Caco-2 (cell line): ENCODE data around the gene C3orf62. TPM values are rescaled to one million over a fixed set of nuclear protein-coding genes. Genes with fewer than 3 reads are reported as not detected.

Experiments
- BruUV-seq: library from RNA; stranded (reverse); fragments of 400-500 nt; replicated peaks from 2 replicates; lab custom pipeline; 2021; lab: Mats Ljungman, UMichigan
- CTCF ChIA-PET: fragments of 300-600 bp; sonication (Branson Sonifier 250); formaldehyde crosslinking; loops from one replicate; lab custom pipeline; 2022; ENCODE audit warnings: antibody characterized with exemption; lab: Charles Lee
- POLR2A ChIA-PET: fragments of 300-600 bp; sonication (Branson Sonifier 250); formaldehyde crosslinking; loops from one replicate; lab custom pipeline; 2022; ENCODE audit warnings: antibody characterized with exemption; lab: Charles Lee
- DNase-seq, 2 experiments: peaks; one replicate each; pipeline versions ENCODE4 v3.0.0 to v3.0.0-alpha.2; 2020 to 2022
- H3K27me3 ChIP-seq: replicated peaks from 2 replicates; pipeline ENCODE4 v1.6.0; 2011; ENCODE audit warnings: low read length; ENCODE audit not compliant: control insufficient read depth, insufficient read depth
- H3K36me3 ChIP-seq: 2 replicates; pipeline ENCODE4 v1.5.1; 2011; ENCODE audit warnings: low read length; ENCODE audit not compliant: control insufficient read depth, insufficient read depth
- H3K4me1 ChIP-seq: fragments of 250-450 bp; sonication (Bioruptor Pico); 2 replicates; pipeline ENCODE4 v1.5.1; 2020; ENCODE audit warnings: mild to moderate bottlenecking
- H3K4me3 ChIP-seq: 2 replicates; pipeline ENCODE4 v1.5.1; 2011; ENCODE audit warnings: low read depth, mild to moderate bottlenecking, control low read depth, low read length
- H3K9me3 ChIP-seq: fragments of 250-450 bp; sonication (Bioruptor Pico); 2 replicates; pipeline ENCODE4 v1.5.1; 2020; ENCODE audit warnings: mild to moderate bottlenecking, moderate library complexity
- H3K27ac Mint-ChIP-seq: one replicate; pipeline ENCODE4 v1.8.0; 2022; ENCODE audit warnings: mixed read lengths; ENCODE audit not compliant: unreplicated experiment
- H3K27me3 Mint-ChIP-seq: one replicate; pipeline ENCODE4 v1.8.0; 2022; ENCODE audit warnings: mixed read lengths; ENCODE audit not compliant: insufficient read depth, unreplicated experiment
- H3K36me3 Mint-ChIP-seq: one replicate; pipeline ENCODE4 v1.8.0; 2022; ENCODE audit warnings: mild to moderate bottlenecking, mixed read lengths; ENCODE audit not compliant: insufficient read depth, unreplicated experiment
- H3K4me1 Mint-ChIP-seq: one replicate; pipeline ENCODE4 v1.8.0; 2022; ENCODE audit warnings: low read depth, mixed read lengths; ENCODE audit not compliant: unreplicated experiment
- H3K4me3 Mint-ChIP-seq: one replicate; pipeline ENCODE4 v1.8.0; 2022; ENCODE audit warnings: mild to moderate bottlenecking, moderate library complexity, mixed read lengths; ENCODE audit not compliant: unreplicated experiment
- H3K9me3 Mint-ChIP-seq: one replicate; pipeline ENCODE4 v1.8.0; 2022; ENCODE audit warnings: mixed read lengths; ENCODE audit not compliant: unreplicated experiment
- intact Hi-C: fragments of 100-400 bp; cut with micrococcal nuclease; formaldehyde crosslinking; loops from one replicate; pipeline ENCODE4 v1.10.0; 2022; ENCODE audit not compliant: unreplicated experiment
- total RNA-seq: library from RNA; stranded (reverse); gene quantifications from 2 replicates; pipeline ENCODE4 v1.2.3, GENCODE V29; 2022
- TF ChIP-seq, protein P1 (sequence below), 2 experiments: fragments of 200-600 bp in 1 of 2; IDR thresholded peaks; 1 replicate in 1 of 2; 2 replicates in 1 of 2; pipeline versions ENCODE4 v1.5.1 to v1.8.0; 2011 to 2022; ENCODE audit warnings: antibody characterized with exemption in 1 of 2, control low read depth in 1 of 2, inconsistent platforms in 1 of 2, low read depth in 1 of 2, low read length in 1 of 2, mild to moderate bottlenecking in 1 of 2, moderate library complexity in 1 of 2; ENCODE audit not compliant: insufficient read depth in 1 of 2, severe bottlenecking in 1 of 2, unreplicated experiment in 1 of 2

Gene C3orf62
- total RNA-seq, 1 experiment from 2014 or later, result 6.5 TPM

DNA sequence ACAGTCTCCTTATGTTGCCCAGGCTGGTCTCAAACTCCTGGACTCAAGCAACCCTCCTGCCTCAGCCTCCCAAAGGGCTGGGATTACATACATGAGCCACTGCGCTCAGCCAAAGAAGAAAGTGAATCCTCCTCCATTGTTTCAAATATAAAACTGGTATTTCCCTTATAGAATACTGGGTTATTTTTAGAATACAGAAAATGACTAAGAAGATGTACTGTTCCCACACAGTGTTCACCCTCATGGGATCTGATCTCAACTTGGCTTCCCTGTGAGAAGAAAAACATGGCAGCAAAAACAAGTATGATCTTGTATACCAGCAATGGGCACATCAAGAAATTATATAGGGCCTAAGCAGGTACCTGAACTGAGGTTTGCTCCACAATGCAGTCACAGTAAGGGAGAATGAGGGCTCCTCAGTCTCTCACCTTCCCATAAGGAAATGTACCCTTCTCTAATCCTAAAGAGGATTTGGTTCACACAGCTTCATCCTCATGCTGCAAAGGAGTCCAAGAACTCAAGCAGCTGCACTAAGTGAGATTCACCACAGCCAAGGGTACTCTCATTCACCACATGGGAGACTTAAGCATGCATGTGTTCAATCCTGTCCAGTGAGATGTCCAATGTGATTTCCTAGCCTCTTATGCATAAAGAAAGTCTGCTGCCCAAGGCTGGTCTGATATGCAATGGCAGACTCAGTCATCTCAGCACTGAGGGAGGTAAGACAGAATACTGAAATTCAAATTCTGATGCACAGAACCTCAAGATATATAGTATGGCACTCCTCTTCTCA lies 37.1 kb upstream of the C3orf62 start:
- ChIA-PET POLR2A (no interaction called here), CTCF (no interaction called here)
- Mint-ChIP-seq H3K4me1 (no peaks in the 10 kb centered on the region), H3K4me3 (no peak overlapping the region), H3K27me3 (no peaks in the 10 kb centered on the region), H3K36me3 (peaks cover 28% of the 10 kb centered on the region), H3K9me3 (no peaks in the 10 kb centered on the region), H3K27ac (no peak overlapping the region)
- no peak for DNase-seq
- intact Hi-C loops, result no loop called here
- Histone ChIP-seq H3K4me3 (no peak overlapping the region), H3K4me1 (no peaks in the 10 kb centered on the region), H3K36me3 (peaks cover 2% of the 10 kb centered on the region), H3K9me3 (no peaks in the 10 kb centered on the region), H3K27me3 (no peaks in the 10 kb centered on the region)
- TF ChIP-seq, protein P1, sequence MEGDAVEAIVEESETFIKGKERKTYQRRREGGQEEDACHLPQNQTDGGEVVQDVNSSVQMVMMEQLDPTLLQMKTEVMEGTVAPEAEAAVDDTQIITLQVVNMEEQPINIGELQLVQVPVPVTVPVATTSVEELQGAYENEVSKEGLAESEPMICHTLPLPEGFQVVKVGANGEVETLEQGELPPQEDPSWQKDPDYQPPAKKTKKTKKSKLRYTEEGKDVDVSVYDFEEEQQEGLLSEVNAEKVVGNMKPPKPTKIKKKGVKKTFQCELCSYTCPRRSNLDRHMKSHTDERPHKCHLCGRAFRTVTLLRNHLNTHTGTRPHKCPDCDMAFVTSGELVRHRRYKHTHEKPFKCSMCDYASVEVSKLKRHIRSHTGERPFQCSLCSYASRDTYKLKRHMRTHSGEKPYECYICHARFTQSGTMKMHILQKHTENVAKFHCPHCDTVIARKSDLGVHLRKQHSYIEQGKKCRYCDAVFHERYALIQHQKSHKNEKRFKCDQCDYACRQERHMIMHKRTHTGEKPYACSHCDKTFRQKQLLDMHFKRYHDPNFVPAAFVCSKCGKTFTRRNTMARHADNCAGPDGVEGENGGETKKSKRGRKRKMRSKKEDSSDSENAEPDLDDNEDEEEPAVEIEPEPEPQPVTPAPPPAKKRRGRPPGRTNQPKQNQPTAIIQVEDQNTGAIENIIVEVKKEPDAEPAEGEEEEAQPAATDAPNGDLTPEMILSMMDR (IDR thresholded peaks at IDR 0.05; ENCODE audit: insufficient read depth in 1 of 2, low read depth in 1 of 2, low read length in 1 of 2, severe bottlenecking in 1 of 2, unreplicated experiment in 1 of 2), result no peak
- BruUV-seq, result no TSS peak

DNA sequence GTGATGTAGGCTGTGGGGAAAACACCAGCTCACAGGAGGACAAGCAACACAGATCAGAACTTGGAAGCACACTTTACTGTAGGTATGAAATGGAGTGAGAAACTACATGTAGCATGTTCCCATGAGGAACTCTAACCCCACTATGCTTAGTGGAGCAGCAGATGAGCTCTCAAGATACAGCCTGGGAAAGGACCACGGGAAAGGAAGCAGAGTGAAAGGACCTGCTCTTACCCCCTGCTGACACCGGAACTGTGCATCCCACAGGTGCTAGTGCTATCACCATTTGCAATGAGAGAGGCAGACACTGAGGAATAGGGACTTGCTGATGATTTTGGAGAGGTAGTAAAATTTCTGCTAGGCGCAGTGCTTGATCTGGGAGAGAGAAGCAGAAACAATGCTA lies 34.3 kb upstream of the C3orf62 start:
- no peak overlapping the region for H3K27ac Mint-ChIP-seq

DNA sequence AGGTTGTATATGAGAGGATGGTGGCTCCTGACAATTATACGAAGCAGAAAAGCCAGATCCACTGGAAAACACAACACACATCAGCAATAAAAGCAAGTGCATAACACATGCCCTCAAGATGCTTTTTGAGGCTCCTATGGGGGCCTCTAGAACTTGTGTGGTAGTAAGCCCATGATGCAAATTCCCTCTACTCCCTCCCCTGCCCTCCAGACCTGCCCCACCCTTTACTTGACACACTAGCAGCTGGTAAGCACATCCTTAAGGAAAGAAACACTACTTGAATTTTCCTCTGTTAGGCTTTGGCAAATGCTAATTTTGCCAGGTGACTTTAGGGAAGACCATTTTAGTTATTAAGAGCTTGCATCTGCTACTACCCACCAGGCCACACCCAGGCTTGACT lies 33.6 kb upstream of the C3orf62 start:
- no peaks in the 10 kb centered on the region for H3K9me3 Mint-ChIP-seq
- peaks cover 38% of the 10 kb centered on the region for H3K36me3 Mint-ChIP-seq
- no peaks in the 10 kb centered on the region for H3K27me3 Mint-ChIP-seq
- H3K36me3 ChIP-seq, result peaks cover 1% of the 10 kb centered on the region; the same call in 1 of the 2 replicates
- H3K9me3 ChIP-seq, result no peaks in the 10 kb centered on the region
- BruUV-seq, result no TSS peak
- no peak overlapping the region for H3K4me3 ChIP-seq
- no peak for DNase-seq
- POLR2A ChIA-PET, result no interaction called here
- no peaks in the 10 kb centered on the region for H3K4me1 Mint-ChIP-seq
- H3K4me1 ChIP-seq, result no peaks in the 10 kb centered on the region
- no peak overlapping the region for H3K27ac Mint-ChIP-seq
- no peak overlapping the region for H3K4me3 Mint-ChIP-seq
- TF ChIP-seq, protein P1 (IDR thresholded peaks at IDR 0.05; ENCODE audit: insufficient read depth in 1 of 2, low read depth in 1 of 2, low read length in 1 of 2, severe bottlenecking in 1 of 2, unreplicated experiment in 1 of 2), result no peak
- CTCF ChIA-PET, result interaction anchor here (0.6 kb wide), 1 partner anchor 125 kb away, joined by 5 read pairs; no protein-coding TSS in a partner anchor
- intact Hi-C loops, result no loop called here
- no peaks in the 10 kb centered on the region for H3K27me3 ChIP-seq

More for the DNA sequence above, 34.3 kb upstream of the C3orf62 start:
- Histone ChIP-seq H3K27me3 (no peaks in the 10 kb centered on the region), H3K9me3 (no peaks in the 10 kb centered on the region), H3K4me1 (no peaks in the 10 kb centered on the region), H3K4me3 (no peak overlapping the region), H3K36me3 (peaks cover 1% of the 10 kb centered on the region; the same call in 1 of the 2 replicates)
- ChIA-PET POLR2A (no interaction called here), CTCF (interaction anchor here (0.6 kb wide), 2 partner anchors 125 to 166 kb away, joined by 5 read pairs; no protein-coding TSS in a partner anchor)
- H3K4me1 Mint-ChIP-seq, result no peaks in the 10 kb centered on the region
- no peaks in the 10 kb centered on the region for H3K9me3 Mint-ChIP-seq
- no TSS peak for BruUV-seq
- no peak for DNase-seq
- TF ChIP-seq, protein P1 (IDR thresholded peaks at IDR 0.05; ENCODE audit: insufficient read depth in 1 of 2, low read depth in 1 of 2, low read length in 1 of 2, severe bottlenecking in 1 of 2, unreplicated experiment in 1 of 2), result no peak
- H3K36me3 Mint-ChIP-seq, result peaks cover 33% of the 10 kb centered on the region
- H3K4me3 Mint-ChIP-seq, result no peak overlapping the region
- intact Hi-C loops, result no loop called here
- H3K27me3 Mint-ChIP-seq, result no peaks in the 10 kb centered on the region
